GM19351 (cell line): ENCODE results near the gene PLXNA3.

Source experiments
- ATAC-seq: cut with Tn5 transposase; IDR thresholded peaks from one replicate; pipeline ENCODE4 v1.9.1; 2021; ENCODE audit warnings: mild to moderate bottlenecking, moderate library complexity; ENCODE audit not compliant: unreplicated experiment

The PLXNA3 gene

GRCh38 chrX:154458116-154458953 lies at the start of gene PLXNA3:
Gene PLXNA3, plus strand, starts transcription at chrX:154458281. Its CDS starts 1,903 bp downstream, at chrX:154460184.
- peak; percentile 66 for ATAC-seq

- ATAC-seq: peak; percentile 7
Observed at GRCh38 chrX:154408659-154409221, 49.3 kb upstream of the PLXNA3 start.

GRCh38 chrX:154409222-154409871 lies 48.7 kb upstream of the PLXNA3 start, which contains the start of gene DNASE1L1:
Gene DNASE1L1, minus strand, starts transcription at chrX:154409254. Its CDS starts 3,686 bp downstream, at chrX:154405568.
- peak; percentile 48 for ATAC-seq

- ATAC-seq: peak; percentile 56
Observed at GRCh38 chrX:154411981-154412340, 46.1 kb upstream of the PLXNA3 start.

GRCh38 chrX:154412468-154412867 lies 45.6 kb upstream of the PLXNA3 start:
- no peak for ATAC-seq

GRCh38 chrX:154413142-154413541 lies 44.9 kb upstream of the PLXNA3 start:
- ATAC-seq: no peak

GRCh38 chrX:154417157-154417556 lies 40.9 kb upstream of the PLXNA3 start:
- no peak for ATAC-seq

GRCh38 chrX:154419189-154419588 lies 38.9 kb upstream of the PLXNA3 start:
- no peak for ATAC-seq

GRCh38 chrX:154419688-154420401 lies 38.2 kb upstream of the PLXNA3 start:
- no peak for ATAC-seq

- ATAC-seq: no peak
Observed at GRCh38 chrX:154420402-154420756, 37.7 kb upstream of the PLXNA3 start.

- ATAC-seq: no peak
Observed at GRCh38 chrX:154426916-154427770, 30.9 kb upstream of the PLXNA3 start.

GRCh38 chrX:154428176-154429171 lies 29.6 kb upstream of the PLXNA3 start, which contains the start of gene ATP6AP1:
Gene ATP6AP1, plus strand, starts transcription at chrX:154428677. Its CDS starts 16 bp downstream, at chrX:154428693.
- peak; percentile 96 for ATAC-seq

GRCh38 chrX:154429711-154430110 lies 28.4 kb upstream of the PLXNA3 start:
- ATAC-seq: no peak

- ATAC-seq: no peak
Observed at GRCh38 chrX:154430479-154430878, 27.6 kb upstream of the PLXNA3 start.

- ATAC-seq: no peak
Observed at GRCh38 chrX:154430916-154431315, 27.2 kb upstream of the PLXNA3 start.

- ATAC-seq: no peak
Observed at GRCh38 chrX:154431341-154431740, 26.7 kb upstream of the PLXNA3 start.

GRCh38 chrX:154432210-154432609 lies 25.9 kb upstream of the PLXNA3 start:
- no peak for ATAC-seq

GRCh38 chrX:154433605-154434004 lies 24.5 kb upstream of the PLXNA3 start:
- ATAC-seq: no peak
